GM12801 (cell line): ENCODE measurements around the gene C1orf115.

Source experiments
- CTCF ChIP-seq: IDR thresholded peaks from one replicate; pipeline ENCODE4 v1.5.1; 2011; ENCODE audit warnings: control low read depth; ENCODE audit not compliant: insufficient read length; ENCODE audit errors: extremely low read depth

Gene C1orf115

DNA sequence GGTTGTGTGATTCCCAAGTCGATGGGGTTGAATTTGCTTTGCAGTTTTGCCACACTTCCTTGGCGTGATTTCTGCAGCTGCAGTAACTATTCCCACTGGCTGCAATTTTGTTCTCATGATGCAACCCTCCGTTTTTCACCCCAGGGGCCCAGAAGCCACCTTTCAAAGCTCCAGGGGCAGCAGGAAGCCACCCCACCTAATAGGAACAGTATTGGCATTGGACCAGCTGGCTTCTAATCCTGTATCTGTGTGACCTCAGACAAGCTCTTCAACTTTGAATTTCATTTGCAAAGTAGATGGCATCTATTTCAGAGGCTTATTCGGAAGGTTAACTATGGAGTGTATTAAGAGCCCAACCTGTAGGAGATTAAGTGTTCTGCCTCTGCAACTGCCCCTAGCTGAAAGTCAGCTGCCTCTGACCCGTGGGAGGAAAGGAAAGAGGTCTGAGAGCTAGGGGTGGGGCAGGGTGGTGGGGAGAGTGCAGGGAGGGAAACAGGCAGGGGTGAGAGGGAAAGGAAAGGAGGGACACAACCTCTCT, 12.6 kb downstream of the C1orf115 start:
- TF ChIP-seq CTCF = no peak

DNA sequence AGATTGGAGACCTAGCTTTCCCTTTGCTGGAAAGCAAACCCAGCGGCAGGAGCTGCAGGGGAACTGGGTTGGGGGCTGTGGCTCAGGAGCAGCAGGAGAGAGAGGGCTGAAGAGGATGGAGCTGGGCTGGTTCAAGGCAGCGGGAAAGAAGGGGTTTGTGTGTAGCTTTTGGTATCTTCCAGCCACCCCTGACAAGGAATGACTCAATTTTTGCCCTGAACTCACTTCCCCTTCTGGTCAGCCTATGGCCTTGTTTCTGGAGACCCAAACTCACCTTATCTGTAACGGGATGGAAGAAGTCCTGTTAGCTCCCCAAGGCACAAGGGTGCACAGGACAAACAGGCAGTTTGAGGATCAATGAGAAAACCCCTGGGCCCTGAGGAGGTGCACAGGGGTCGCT, 13.1 kb downstream of the C1orf115 start:
- no peak for TF ChIP-seq CTCF

DNA sequence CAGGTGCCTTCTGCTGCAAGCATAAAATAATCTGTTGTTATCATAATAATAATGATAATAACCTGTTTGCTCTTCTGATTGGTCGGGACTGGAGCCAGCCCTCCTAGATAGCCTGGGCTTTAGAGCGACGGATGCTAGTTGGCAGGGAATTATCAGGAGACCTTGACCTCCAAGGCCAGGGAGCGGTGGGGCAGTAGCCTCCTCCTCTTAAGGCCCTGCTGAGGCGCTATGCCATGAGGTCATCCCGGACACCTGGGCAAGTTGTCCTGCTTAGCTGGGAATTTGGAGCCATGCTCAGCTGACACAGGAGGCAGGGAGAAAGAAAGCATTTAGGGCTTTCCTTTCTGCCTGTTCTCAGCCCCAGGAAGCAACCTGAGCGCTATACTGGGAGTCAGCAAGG, 15.6 kb downstream of the C1orf115 start:
- TF ChIP-seq CTCF = no peak

DNA sequence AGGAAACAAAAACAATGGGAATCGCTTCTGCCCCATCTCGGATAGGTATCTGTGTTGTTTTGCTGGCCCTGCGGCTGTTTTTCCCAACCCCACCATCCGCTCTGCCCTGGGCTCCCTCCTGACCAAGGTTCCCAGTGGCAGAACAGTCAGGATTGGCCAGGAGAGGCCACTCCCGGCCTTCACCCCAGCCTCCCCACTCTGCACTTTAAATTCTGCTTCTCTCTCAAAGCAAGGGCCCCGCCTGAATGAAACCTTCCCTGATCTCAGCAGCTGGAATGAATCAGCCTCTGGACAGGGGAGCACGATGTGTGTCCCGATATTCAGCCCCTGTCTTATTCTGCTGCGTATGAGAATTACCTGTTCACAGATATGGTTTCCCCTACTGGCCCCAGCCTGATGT, 16.3 kb downstream of the C1orf115 start:
- TF ChIP-seq CTCF = no peak

DNA sequence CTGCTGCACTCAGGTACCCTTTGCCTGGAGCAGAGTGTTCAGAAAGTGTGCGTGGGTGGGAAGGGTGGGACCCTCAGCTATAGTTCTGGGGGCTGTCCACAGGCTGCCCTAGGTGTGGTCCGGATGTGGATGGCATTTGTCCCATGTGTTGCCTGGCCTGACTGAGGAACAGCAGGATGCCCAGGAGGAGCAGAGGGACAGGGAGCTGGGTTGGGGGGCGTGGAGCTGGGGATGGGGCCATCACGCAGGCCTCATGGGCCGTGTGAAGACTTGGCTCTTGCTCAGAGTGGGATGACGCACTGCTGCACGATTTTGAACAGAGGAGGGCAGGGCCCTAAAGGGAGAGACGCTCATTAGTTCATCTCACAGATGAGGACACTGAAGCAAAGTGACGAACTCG, 17.0 kb downstream of the C1orf115 start:
- TF ChIP-seq CTCF = no peak

DNA sequence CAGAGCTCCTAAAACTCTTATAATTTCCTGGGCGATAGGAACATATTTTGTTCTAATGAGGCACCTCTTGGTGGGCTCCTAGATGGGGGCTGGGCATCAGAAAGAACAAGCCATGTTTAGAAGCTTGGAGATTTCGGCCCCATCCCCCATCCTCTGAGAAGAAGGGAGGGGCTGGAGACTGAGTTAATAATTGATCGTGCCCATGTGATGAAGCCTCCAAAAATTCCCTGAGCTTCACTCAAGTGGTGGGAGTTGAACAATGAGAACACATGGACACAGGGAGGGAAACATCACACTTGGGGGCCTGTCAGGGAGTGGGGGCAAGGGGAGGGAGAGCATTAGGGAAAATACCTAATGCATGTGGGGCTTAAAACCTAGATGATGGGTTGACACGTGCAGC, 18.1 kb downstream of the C1orf115 start:
- no peak for TF ChIP-seq CTCF

DNA sequence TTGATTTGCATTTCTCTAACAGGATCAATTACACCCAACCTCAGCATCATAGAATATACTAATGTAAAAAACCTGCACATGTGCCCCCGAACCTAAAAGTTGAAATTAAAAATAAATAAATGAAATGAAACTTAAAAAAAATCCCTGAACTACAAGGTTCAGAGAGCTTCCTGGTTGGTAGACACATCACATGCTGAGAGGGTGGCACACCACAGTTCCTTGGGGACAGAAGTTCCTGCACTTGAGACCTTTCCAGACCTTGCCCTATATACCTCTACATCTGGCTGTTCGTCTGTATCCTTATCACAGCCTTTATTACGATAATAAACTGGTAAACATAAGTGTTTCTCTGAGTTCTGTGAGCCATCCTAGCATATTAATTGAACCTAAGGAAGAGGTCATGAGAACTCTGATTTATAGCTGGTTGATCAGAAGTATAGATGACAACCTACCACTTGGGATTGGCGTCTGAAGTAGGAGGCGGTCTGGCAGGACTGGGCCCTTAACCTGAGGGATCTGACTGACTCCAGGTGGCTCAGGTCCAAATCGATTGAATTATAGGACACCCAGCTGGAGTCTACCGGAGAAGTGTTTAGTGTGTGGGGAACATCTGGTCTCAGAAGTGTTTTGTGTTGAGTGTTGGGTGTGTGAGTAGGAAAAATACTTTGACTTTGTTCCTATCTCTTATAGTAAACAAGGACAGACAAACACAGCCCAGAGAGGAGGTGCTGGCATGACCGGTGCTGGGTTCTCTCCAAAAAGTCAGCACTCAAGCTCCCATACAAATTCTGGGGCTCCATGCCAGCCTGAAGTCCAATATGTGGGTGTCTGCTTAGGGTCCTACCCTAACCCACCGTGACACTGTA, 19.0 kb downstream of the C1orf115 start:
- TF ChIP-seq CTCF = no peak
